Dedifferentiated amniotic fluid mesenchymal stem cell (primary cell): ENCODE measurements around the gene MYO18A.

Source experiments
- DNase-seq: peaks from one replicate; pipeline ENCODE4 v3.0.0-alpha.2; 2016; ENCODE audit errors: extremely low spot score

The MYO18A gene

DNA sequence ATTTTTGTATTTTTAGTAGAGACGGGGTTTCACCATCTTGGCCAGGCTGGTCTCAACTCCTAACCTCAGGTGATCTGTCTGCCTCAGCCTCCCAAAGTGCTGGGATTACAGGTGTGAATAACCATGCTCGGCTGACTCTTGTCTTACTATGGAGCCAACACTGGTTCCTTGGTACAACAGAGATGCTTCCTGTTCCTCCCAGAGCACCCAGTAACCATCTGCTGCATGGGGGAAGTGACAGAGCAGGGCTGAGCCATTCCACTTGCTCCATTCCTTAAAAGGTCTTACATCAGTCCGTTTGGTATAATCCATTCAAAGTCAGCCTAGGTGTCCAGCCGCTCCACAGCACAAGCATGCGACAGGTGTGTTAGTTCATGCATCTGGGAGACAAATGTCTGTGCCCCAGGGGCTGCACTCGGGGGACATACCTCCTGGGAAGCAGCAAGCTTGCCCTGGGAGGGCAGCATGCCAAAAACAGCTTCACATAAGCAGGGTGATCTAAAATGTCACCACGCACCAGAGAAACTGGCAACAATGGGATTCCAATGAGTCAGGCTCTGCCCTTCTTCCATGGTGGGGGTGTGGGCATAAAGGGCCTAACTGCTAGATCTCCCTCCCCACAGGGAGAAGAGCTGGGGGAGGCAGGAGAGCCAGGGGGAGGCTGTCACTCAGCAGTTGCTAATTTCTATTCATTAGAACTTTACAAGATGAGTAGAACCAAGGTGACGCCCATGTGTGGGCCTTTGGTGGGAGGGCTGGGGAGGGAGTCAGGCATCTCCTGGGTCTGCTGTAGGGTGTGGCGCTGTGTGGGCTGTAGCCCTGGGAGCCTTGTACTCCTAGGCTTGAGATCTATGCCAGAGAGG, 101.8 kb downstream of the MYO18A start:
- DNase-seq: peak; percentile 18

GRCh38 chr17:29077320-29077719, 102.9 kb downstream of the MYO18A start:
- DNase-seq: no peak

- no peak for DNase-seq
These were observed 103.5 kb downstream of the MYO18A start for GRCh38 chr17:29076722-29077121.

GRCh38 chr17:29076087-29076486, 104.1 kb downstream of the MYO18A start:
- no peak for DNase-seq

DNA sequence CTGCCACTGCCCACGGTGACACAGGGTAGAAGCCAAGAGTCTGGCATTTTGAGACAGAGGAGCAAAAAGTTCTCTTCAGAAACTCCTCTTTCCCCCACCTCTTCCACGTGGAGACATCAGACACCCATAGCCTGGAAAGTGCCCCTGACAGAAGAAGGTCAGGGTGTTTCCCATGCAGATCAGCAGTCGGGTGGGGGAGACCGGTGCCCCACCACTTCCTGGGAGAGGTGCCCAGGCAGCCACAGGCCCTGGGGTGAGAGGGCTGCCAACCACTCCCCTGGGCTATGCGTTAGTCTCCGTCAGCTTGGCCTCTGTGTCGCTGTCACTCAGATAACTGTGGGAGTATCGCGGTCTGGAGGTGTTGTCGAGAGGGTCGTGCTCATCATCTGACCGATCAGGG, 105.7 kb downstream of the MYO18A start:
- no peak for DNase-seq

GRCh38 chr17:29073520-29073919, 106.7 kb downstream of the MYO18A start:
- no peak for DNase-seq

DNA sequence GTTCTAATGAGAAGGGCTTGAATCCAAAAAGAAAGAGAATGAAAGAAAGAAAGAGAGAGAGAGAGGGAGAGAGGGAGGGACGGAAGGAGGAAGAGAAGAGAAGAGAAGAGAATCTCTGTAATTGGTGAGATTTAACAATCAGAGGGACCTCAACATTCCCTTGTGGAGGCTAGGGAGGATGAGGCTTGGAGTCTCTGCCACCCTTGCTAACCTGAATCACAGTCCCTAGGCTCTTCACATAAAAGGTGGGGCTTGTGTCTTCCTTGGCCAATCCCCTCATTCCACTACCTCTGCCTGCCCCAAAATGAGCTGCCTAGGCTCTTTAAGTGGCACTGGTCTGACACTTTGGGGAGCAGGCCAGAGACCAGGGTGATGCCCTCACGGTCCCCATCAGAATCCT, 107.2 kb downstream of the MYO18A start:
- no peak for DNase-seq

GRCh38 chr17:29071303-29071702, 108.9 kb downstream of the MYO18A start:
- no peak for DNase-seq

GRCh38 chr17:29070781-29071180, 109.4 kb downstream of the MYO18A start:
- DNase-seq: no peak

DNA sequence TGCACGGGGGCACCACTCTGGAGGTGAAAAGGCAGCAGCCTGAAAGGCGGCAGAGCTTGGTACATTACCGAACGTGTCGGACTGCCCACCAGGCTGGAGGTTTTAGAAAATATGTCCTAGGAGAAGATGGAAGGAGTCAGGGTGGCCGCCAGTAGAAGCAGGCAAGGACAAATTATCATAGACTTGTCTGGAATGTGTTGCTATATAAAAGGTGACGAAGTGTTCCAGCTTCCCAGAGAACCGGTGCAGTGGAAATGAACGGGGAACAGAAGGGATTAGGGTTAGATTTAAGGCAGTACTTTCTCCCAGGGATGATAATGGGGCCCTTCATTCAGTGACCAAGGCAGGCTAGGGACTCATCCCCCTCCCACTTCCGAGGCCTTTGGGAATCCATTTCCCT, 109.9 kb downstream of the MYO18A start:
- no peak for DNase-seq

- DNase-seq: no peak
These were observed 110.6 kb downstream of the MYO18A start for GRCh38 chr17:29069526-29070041.

DNA sequence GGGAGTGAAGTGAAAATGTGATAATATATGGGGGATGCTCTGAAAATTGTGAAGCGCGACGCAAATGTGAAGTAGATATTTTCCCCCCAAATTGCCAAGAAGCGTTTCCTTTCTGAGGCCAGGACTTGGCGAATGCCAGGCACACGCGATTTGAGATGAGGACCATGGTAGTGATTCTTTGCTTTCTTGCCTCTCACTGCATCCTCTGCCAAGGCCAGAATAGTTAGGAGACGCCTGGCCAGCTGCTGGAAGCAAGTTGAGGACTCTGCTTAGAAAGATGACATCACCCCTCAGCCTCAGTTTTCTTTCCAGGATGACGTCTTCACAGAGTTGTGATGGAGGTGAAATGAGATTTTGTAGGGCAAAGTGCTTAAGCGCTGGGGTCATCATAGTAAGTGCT, 111.4 kb downstream of the MYO18A start:
- no peak for DNase-seq

DNA sequence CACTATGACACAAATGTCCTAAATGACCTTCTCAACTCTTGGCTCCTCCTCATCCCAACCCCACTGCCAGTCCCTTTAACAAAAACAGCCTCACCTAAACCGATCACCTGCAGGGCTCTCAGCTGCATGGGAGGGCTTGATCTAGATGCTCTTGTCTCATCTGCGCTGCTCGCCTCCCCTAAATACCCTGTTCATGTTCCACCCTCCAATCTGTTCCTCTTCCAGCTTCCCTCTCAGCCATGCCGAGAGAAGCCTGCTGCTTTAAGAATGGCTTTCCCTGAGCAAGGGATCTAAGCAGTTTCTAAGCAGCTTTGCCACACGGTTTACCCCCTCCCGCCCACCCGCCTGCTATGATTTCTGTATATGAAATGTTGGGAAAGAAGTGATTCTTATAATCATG, 113.6 kb downstream of the MYO18A start:
- DNase-seq: no peak

DNA sequence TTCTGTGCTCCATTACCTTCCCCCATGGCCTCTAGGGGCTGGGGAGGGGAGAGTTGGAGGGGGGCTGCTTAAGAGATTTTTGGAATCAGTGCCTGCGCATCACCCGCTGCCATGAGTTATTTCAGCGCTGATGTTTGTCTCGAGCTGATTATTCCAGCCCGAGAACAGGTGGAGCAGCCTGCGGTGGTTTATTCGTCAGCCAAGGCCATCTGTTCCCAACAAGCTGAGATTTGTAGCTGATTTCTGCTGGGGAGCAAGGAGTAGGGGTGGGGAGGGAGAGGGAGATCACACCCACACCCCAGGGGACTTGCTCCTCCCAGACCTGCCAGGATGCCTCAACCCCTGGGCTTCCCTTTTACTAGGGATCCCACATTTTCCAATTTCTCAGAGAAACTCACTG, 114.2 kb downstream of the MYO18A start:
- DNase-seq: no peak

DNA sequence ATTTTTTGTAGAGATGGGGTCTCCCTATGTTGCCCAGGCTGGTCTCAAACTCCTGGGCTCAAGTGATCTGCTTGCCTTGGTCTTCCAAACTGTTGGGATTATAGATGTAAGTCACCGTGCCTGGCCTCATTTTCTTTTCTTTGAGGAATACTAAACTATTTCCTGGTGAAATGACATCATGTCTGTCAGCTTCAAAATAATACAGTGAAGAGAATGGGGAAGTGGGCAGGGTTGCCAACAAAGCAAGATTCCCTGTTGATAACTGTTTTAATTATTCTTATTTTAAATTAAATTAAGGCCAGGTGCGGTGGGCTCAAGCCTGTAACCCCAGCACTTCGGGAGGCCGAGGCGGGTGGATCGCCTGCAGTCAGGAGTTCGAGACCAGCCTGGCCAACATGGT, 116.2 kb downstream of the MYO18A start:
- DNase-seq: no peak

- DNase-seq: no peak
These were observed 118.0 kb downstream of the MYO18A start for GRCh38 chr17:29062215-29062614.

DNA sequence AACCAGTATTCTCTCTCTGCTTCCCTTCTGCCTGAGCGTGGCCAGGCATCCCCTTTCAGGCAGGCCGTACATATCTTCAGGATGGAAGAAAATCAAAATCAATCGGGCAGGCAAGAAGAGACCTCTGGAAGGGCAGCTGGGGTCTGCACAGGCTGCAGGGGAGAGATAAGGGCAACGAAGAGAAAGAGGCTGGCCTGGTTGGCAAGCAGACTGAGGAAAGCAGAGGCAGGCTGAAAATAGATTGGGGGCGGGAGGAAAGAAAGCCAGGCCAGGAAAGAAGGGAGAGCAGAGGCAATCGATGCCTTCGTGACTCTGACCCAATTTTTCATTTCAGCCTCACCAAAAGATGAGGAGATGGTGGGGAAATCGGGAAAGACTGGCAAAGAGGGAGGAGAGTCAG, 119.2 kb downstream of the MYO18A start:
- no peak for DNase-seq

GRCh38 chr17:29060475-29060874, 119.7 kb downstream of the MYO18A start:
- DNase-seq: no peak

- DNase-seq: peak; percentile 33
These were observed 120.9 kb downstream of the MYO18A start for GRCh38 chr17:29059281-29059680.

- DNase-seq: no peak
These were observed 121.8 kb downstream of the MYO18A start for GRCh38 chr17:29058391-29058790.

DNA sequence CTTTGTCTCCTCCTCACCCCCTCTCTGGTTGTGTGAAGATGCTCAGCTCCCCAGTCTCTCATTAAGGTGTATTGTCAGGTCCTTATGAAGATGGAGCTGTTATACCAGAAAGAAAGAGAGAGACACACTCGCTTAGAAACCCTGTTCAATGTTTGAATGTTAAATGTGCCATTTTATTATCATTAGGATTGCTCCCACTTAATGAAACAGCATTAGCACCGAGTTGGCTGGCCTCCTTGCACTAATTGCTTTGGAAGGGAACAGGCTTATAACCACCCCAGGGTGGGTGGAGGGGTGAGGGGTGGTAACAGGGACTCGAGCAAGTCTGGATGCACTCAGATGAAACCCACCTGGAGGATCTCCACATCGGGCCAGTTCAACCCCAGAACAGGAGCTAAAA, 122.8 kb downstream of the MYO18A start:
- no peak for DNase-seq

- DNase-seq: no peak
These were observed 125.4 kb downstream of the MYO18A start for GRCh38 chr17:29054835-29055234.

DNA sequence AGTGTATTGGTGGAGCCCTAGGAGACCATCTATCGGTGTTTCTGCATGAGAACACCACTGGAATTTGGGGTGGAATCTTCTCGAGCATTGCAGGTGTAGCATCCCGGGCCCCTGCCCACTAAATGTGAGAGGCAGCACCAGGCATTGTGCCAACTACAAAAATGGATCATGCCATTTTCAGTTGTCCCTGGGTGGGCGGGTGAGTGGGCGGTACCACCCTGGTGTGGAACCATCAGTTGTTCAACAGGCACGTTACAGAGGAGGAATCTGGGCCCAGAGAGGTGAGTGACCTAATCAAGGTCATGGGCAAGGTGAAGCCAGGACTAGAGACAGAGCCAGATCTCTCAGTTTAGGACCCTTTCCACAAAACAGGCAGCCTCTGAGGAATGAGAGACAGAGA, 128.5 kb downstream of the MYO18A start:
- DNase-seq: no peak

GRCh38 chr17:29051194-29051593, 129.0 kb downstream of the MYO18A start:
- DNase-seq: no peak
